ENCODE results near the gene TUBGCP6.

TUBGCP6 gene

DNA sequence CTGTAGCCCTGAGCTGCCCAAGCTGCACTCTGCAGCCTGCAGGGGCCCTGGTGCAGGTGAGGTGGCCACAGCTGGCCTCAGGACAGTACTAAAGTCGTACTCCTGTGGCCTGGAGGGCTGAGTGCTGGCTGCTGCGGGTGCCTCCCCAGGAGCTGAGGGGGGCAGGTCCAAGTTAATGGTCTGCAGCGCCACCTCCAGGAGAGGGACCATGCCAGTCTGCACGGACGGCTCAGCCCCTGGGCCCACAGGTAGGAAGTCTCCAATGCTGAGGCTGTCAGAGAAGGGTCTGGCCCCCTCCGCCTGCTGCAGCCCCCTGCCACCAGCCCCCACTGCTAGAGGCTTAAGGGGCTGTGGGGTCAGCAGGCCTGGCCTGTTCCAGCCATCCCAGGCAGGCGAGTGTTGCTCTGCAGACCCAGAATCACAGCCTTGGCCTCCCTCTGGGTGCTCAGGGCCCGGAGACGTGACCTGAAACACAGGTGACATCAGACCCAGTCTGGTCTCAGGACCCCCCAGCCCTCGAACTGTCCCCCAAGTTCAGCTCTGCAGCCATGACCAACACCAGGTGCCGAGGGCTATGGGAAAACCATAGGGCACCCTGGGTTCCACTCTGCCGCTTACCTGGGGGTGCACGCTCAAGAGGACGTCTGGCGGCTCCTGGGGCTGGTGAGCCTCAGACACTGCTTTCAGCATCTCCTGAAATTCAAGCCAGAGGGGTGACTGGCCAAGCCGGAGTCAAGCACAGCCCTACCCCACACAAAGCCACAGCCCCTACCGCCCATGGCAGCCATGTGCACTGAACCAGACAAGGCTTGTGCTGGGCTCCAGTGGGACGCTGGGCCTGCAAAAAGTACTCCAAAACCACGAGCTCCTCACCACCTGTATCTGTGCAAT lies 23.2 kb downstream of the TUBGCP6 start:
- DNase-seq (ENCODE audit: insufficient read length, low spot score), result no peak
- TF ChIP-seq POLR2AphosphoS5 (IDR thresholded peaks at IDR 0.05; ENCODE audit: low read depth, low read length), result no peak
- TF ChIP-seq PAX5 (IDR thresholded peaks at IDR 0.05; ENCODE audit: insufficient read depth, low read length, severe bottlenecking), result no peak
- TF ChIP-seq SPI1 (IDR thresholded peaks at IDR 0.05; ENCODE audit: low read depth, low read length), result no peak
- TF ChIP-seq POU2F2 (IDR thresholded peaks at IDR 0.05; ENCODE audit: low read depth, low read length), result no peak
- no peak for TF ChIP-seq POLR2A (IDR thresholded peaks at IDR 0.05; ENCODE audit: low read depth, low read length)
- no peak for TF ChIP-seq TAF1 (IDR thresholded peaks at IDR 0.05; ENCODE audit: low read depth, low read length)
- FAIRE-seq, result no peak

DNA sequence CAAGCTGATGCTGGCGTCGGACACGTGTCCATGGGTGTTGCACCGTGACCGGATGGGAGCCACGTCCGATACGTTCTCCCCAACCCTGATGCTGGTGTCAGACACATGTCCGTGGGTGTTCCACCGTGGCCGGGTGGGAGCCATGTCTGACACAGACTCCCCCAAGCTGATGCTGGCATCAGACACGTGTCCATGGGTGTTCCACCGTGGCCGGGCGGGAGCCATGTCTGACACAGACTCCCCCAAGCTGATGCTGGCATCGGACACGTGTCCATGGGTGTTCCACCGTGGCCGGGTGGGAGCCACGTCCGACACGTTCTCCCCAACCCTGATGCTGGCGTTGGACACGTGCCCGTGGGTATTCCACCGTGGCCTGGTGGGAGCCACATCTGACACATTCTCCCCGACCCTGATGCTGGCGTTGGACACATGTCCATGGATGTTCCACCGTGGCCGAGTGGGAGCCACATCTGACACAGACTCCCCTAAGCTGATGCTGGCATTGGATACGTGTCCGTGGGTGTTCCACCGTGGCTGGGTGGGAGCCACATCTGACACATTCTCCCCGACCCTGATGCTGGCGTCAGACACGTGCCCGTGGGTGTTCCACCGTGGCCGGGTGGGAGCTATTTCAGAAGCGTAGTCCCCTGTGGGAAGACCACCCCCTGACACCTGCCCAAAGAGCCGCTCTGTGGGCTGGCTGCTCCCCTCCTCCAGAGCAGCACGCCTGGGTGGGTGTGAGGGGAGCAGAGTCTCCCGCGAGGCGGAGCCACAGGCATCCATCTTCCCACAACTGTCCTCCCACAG lies 24.0 kb downstream of the TUBGCP6 start:
- TF ChIP-seq PAX5 (IDR thresholded peaks at IDR 0.05; ENCODE audit: insufficient read depth, low read length, severe bottlenecking), result no peak
- TF ChIP-seq POLR2A (IDR thresholded peaks at IDR 0.05; ENCODE audit: low read depth, low read length), result no peak
- TF ChIP-seq TAF1 (IDR thresholded peaks at IDR 0.05; ENCODE audit: low read depth, low read length), result no peak
- no peak for TF ChIP-seq POLR2AphosphoS5 (IDR thresholded peaks at IDR 0.05; ENCODE audit: low read depth, low read length)
- TF ChIP-seq POU2F2 (IDR thresholded peaks at IDR 0.05; ENCODE audit: low read depth, low read length), result no peak
- TF ChIP-seq SPI1 (IDR thresholded peaks at IDR 0.05; ENCODE audit: low read depth, low read length), result no peak
- DNase-seq (ENCODE audit: insufficient read length, low spot score) (no peak), FAIRE-seq (peak; percentile 45)

DNA sequence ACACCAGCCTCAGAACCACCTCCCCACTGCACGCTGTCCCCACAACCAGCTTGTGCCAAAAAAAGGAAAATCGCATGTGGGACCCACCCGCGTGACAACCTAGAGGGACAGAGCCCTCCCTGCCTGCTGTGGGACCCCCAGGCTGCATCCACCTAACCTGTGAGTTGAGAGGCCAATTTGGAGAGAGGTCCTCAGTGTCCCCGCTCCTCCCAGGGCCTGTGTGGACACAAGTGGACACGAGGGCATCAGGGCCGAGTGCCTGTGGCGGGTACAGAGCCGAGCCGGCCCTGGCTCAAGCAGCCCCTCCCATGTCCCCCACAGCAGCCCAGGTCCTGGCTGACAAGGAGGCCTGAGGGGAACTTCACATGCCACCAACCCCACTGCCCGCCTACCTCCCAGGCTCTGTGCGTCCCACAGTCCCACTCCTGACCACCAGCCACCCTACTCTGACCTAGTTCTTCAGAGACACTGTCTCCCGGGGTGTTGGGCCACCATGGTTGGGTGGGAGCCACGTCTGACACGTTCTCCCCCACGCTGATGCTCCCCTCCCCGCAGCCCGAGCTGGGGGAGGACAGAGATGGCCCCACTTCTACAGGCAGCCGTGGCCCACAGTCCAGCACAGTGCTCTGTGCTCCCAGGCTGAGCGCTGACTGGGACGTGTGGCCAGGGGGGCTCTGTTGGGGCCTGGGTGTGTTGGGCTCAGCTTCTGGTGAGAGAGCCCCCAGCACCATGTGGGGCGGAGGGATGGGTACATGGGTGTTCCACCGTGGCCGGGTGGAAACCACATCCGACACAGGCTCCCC lies 24.8 kb downstream of the TUBGCP6 start:
- TF ChIP-seq TAF1 (IDR thresholded peaks at IDR 0.05; ENCODE audit: low read depth, low read length) (no peak), POLR2A (IDR thresholded peaks at IDR 0.05; ENCODE audit: low read depth, low read length) (no peak), POLR2AphosphoS5 (IDR thresholded peaks at IDR 0.05; ENCODE audit: low read depth, low read length) (no peak), PAX5 (IDR thresholded peaks at IDR 0.05; ENCODE audit: insufficient read depth, low read length, severe bottlenecking) (no peak), POU2F2 (IDR thresholded peaks at IDR 0.05; ENCODE audit: low read depth, low read length) (no peak), SPI1 (IDR thresholded peaks at IDR 0.05; ENCODE audit: low read depth, low read length) (no peak)
- DNase-seq (ENCODE audit: insufficient read length, low spot score) (no peak), FAIRE-seq (no peak)

DNA sequence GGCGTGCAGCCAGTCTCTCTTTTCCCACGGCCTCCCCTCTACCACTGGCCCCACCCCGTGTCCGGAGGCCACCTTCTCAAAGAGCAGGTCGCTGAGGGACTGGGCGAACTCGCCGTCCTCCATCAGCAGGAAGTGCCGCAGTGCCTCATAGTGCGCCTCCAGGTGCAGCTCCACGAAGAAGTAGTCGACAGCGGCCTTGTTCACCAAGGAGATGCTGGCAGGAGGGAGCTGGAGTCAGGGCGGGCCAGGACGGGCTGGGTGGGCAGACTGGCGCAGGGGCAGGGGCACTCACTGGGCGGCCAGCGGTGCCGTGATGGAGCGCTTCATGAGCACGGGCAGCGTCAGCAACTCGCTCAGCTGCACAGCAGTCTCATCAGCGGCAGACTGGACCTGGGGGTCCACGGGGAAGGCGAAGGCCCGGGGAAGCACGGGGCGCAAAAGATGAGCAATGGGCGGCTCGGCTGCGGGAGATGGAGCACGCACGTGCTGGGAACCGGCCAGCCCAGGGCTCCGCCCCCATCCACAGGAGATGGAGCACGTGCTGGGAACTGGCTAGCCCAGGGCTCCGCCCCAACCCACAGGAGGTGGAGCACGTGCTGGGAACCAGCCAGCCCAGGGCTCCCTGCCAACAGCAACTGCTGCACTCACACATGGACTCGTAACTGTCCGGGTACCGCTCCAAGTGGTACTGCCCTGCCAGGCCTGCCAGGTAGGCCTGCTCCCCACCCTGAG lies 25.7 kb downstream of the TUBGCP6 start:
- DNase-seq (ENCODE audit: insufficient read length, low spot score) (no peak), FAIRE-seq (no peak)

DNA sequence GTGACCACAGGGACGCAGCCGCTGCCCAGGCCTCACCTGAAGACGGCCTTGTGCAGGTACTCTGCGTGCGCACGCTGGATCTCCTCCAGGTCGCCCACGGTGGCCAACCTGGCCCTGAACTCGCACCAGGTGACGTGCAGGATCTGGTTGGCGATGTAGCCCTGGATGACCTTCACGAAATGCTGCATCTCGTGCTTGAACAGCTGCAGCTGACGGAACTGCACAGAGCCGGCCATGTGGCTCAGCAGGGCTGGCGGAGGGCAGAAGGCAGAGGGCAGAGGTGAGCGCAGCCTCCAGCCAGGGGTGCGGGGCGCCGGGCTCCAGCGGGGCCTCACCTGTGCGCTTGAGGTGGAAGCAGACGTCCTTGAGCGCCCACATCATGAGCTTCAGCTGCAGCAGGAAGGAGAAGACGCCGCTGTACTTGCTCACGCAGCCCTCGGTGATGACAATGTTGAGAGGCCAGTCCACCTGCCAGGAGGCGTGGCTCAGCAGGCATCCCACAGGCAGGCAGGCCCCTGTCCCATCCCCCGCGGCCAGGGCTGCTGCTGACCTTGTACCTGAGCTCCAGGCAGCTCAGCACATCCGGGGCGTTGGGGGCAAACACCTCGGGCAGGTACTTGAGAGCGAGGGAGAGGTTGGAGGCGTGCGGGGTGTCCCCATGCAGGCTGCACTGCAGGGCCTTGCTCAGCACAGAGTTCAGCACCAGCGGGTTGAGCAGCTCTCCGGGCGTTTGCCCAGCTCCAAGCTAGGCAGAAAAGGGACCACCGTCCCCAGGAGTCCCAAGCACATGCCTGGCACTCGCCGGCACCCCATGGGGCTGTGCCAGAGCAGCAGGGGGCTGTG lies 26.4 kb downstream of the TUBGCP6 start:
- DNase-seq (ENCODE audit: insufficient read length, low spot score) (no peak), FAIRE-seq (no peak)
- no peak for TF ChIP-seq POLR2A (IDR thresholded peaks at IDR 0.05; ENCODE audit: low read depth, low read length)
- no peak for TF ChIP-seq PAX5 (IDR thresholded peaks at IDR 0.05; ENCODE audit: insufficient read depth, low read length, severe bottlenecking)
- no peak for TF ChIP-seq POU2F2 (IDR thresholded peaks at IDR 0.05; ENCODE audit: low read depth, low read length)
- TF ChIP-seq SPI1 (IDR thresholded peaks at IDR 0.05; ENCODE audit: low read depth, low read length), result no peak
- no peak for TF ChIP-seq TAF1 (IDR thresholded peaks at IDR 0.05; ENCODE audit: low read depth, low read length)
- no peak for TF ChIP-seq POLR2AphosphoS5 (IDR thresholded peaks at IDR 0.05; ENCODE audit: low read depth, low read length)

More for the DNA sequence above, 25.7 kb downstream of the TUBGCP6 start:
- TF ChIP-seq POLR2AphosphoS5 (IDR thresholded peaks at IDR 0.05; ENCODE audit: low read depth, low read length), result no peak

DNA sequence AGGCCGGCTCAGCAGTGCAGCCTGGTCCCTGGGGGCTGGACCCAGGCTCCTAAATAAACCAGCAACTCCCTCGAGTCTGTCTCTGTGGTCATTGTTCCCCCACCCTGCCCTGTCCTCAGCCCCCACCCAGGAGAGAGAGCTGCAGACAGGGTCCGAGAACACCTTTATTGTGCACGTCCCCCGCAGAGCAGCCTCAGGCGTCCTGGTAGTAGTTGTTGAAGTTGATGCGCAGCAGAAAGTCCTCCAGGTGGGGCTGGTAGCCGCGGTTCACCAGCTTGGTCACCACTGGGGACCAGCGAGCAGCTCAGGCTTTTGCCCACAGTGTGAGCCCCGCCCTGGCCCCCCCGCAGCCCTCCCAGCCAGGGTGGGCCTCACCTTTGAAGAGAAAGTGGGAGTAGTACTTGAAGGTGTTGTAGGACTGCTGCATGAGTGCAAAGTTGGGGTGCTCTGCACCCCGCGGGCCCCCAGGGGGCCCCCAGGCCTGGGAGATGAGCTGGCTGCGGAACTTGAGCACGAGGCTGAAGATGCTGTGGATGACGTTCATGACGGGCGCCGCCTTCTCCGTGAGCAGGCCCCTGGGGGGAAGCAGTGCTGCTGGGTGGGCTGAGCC lies 27.2 kb downstream of the TUBGCP6 start:
- FAIRE-seq, result no peak
- TF ChIP-seq PAX5 (IDR thresholded peaks at IDR 0.05; ENCODE audit: insufficient read depth, low read length, severe bottlenecking) (no peak), POLR2A (IDR thresholded peaks at IDR 0.05; ENCODE audit: low read depth, low read length) (no peak), SPI1 (IDR thresholded peaks at IDR 0.05; ENCODE audit: low read depth, low read length) (no peak), POLR2AphosphoS5 (IDR thresholded peaks at IDR 0.05; ENCODE audit: low read depth, low read length) (no peak), POU2F2 (IDR thresholded peaks at IDR 0.05; ENCODE audit: low read depth, low read length) (no peak), TAF1 (IDR thresholded peaks at IDR 0.05; ENCODE audit: low read depth, low read length) (no peak)
- DNase-seq (ENCODE audit: insufficient read length, low spot score), result no peak

DNA sequence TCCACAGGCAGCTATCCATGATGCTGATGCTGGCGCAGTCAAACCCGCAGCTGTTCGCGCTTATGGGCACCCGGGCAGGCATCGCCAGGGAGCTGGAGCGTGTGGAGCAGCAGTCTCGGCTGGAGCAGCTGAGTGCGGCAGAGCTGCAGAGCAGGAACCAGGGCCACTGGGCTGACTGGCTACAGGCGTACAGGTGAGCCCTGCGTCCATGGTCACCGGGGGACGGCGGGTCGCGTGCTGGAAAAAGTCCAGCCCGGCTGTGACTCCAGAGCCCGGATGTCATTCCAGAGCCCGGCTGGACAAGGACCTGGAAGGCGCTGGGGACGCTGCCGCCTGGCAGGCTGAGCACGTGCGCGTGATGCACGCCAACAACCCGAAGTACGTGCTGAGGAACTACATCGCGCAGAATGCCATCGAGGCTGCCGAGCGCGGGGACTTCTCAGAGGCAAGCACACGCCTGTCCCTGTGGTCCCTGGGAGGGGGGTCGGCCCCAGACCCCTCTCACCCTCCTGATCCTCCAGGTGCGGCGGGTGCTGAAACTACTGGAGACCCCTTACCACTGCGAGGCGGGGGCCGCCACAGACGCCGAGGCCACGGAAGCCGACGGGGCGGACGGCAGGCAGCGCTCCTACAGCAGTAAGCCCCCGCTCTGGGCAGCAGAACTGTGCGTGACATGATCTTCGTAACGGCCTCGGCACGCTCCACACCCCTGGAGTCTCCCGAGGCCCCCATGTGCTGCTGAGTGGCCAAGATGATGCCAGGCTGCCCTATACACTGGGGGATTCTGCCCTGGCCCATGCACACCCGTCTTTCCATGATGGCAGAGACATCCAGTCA lies 27.9 kb downstream of the TUBGCP6 start:
- DNase-seq (ENCODE audit: insufficient read length, low spot score) (no peak), FAIRE-seq (no peak)
- TF ChIP-seq POLR2A (IDR thresholded peaks at IDR 0.05; ENCODE audit: low read depth, low read length), result no peak
- TF ChIP-seq POLR2AphosphoS5 (IDR thresholded peaks at IDR 0.05; ENCODE audit: low read depth, low read length), result peak; percentile 34; the same call in 1 of the 2 replicates
